ENCODE results near the gene MACROH2A2. TPM values are rescaled to one million over a fixed set of nuclear protein-coding genes. Genes with fewer than 3 reads are reported as not detected.
A peak's percentile ranks its signal among the peaks of the same experiment; 100 is the strongest.

Gene MACROH2A2
- total and polyA plus RNA-seq, 2 of the 13 experiments (the other 11 are each of a cell fraction or from before 2014, with no cell fraction given), result 9.8 to 43.1 TPM

- TF ChIP-seq ZBTB40 (IDR thresholded peaks at IDR 0.05) (no peak), ZBTB40 (CRISPR knock-in tag; IDR thresholded peaks at IDR 0.05) (peak; percentile 83; the same call in 1 of the 2 replicates), ZNF207 (IDR thresholded peaks at IDR 0.05; ENCODE audit: borderline replicate concordance) (no peak), ZNF33B (CRISPR knock-in tag; IDR thresholded peaks at IDR 0.05) (no peak), ZNF746 (CRISPR knock-in tag; IDR thresholded peaks at IDR 0.05) (no peak; the same call in 1 of the 2 replicates), KMT2A (CRISPR knock-in tag; IDR thresholded peaks at IDR 0.05) (0 out of 2 replicates have a peak, but pooled peaks have one; percentile 55), HNRNPH1 (optimal IDR thresholded peaks at IDR 0.05; ENCODE audit: low read depth, low read length) (no peak), ARNTL (CRISPR knock-in tag; IDR thresholded peaks at IDR 0.05) (0 out of 2 replicates have a peak, but pooled peaks have one; percentile 36), ZNF512B (CRISPR knock-in tag; IDR thresholded peaks at IDR 0.05; ENCODE audit: borderline replicate concordance) (no peak), RORA (CRISPR knock-in tag; IDR thresholded peaks at IDR 0.05) (no peak), ZC3H13 (CRISPR knock-in tag; IDR thresholded peaks at IDR 0.05) (peak; percentile 76; the same call in 1 of the 2 replicates), FOXK1 (CRISPR knock-in tag; IDR thresholded peaks at IDR 0.05; ENCODE audit: borderline replicate concordance, low read depth) (no peak), ZNF564 (CRISPR knock-in tag; IDR thresholded peaks at IDR 0.05) (peak; percentile 80; the same call in 1 of the 2 replicates), ZNF317 (CRISPR knock-in tag; IDR thresholded peaks at IDR 0.05) (no peak), ZNF546 (CRISPR knock-in tag; conservative IDR thresholded peaks at IDR 0.05) (no peak; the same call in 1 of the 2 replicates), KLF12 (CRISPR knock-in tag; IDR thresholded peaks at IDR 0.05; ENCODE audit: borderline replicate concordance) (peak; percentile 48; the same call in 1 of the 2 replicates), NFYC (CRISPR knock-in tag; IDR thresholded peaks at IDR 0.05) (no peak), GLI4 (CRISPR knock-in tag; IDR thresholded peaks at IDR 0.05; ENCODE audit: borderline replicate concordance) (peak; percentile 68; the same call in 1 of the 2 replicates)
These were observed 93.2 kb downstream of the MACROH2A2 start (continued) for GRCh38 chr10:70145666-70146488.
